NT2/D1 (cell line): Measurements from ENCODE around the gene BRPF1.

Experiments used
- DNase-seq: peaks from one replicate; pipeline ENCODE4 v3.0.0-alpha.2; 2011; ENCODE audit warnings: low read depth, low spot score
- H3K27me3 ChIP-seq: 2 replicates; pipeline ENCODE4 v1.6.0; 2011; ENCODE audit warnings: mild to moderate bottlenecking; ENCODE audit not compliant: insufficient read length, insufficient read depth
- H3K36me3 ChIP-seq: 2 replicates; pipeline ENCODE4 v1.6.1; 2011; ENCODE audit warnings: mild to moderate bottlenecking, low read length, mixed read lengths; ENCODE audit not compliant: insufficient read depth, insufficient read length
- H3K4me1 ChIP-seq: 2 replicates; pipeline ENCODE4 v1.5.1; 2011; ENCODE audit not compliant: insufficient read depth, insufficient read length
- H3K4me3 ChIP-seq: 2 replicates; pipeline ENCODE4 v1.5.1; 2011; ENCODE audit warnings: low read depth; ENCODE audit not compliant: insufficient read length
- H3K9ac ChIP-seq: 2 replicates; pipeline ENCODE4 v1.6.0; 2011; ENCODE audit warnings: low read depth; ENCODE audit not compliant: insufficient read length
- H3K9me3 ChIP-seq: 2 replicates; pipeline ENCODE4 v1.5.1; 2011; ENCODE audit warnings: mild to moderate bottlenecking, low read length; ENCODE audit not compliant: insufficient read depth
- SUZ12 ChIP-seq: IDR thresholded peaks from 2 replicates; pipeline ENCODE4 v1.6.1; 2011; ENCODE audit not compliant: insufficient read length, insufficient read depth; ENCODE audit errors: extremely low read depth
- YY1 ChIP-seq: IDR thresholded peaks from 2 replicates; pipeline ENCODE4 v1.6.1; 2011; ENCODE audit not compliant: insufficient read length, insufficient read depth
- ZNF274 ChIP-seq: IDR thresholded peaks from 2 replicates; pipeline ENCODE4 v1.6.1; 2011; ENCODE audit warnings: mild to moderate bottlenecking, low read depth, low read length

BRPF1 gene

GRCh38 chr3:9731206-9732079 lies at the start of gene BRPF1:
Gene BRPF1 (plus strand): TSS chr3:9731735. CDS start chr3:9734141, 2,406 bp downstream.
- peak within 1 kb of the TSS; percentile 95 for H3K9ac ChIP-seq
- H3K27me3 ChIP-seq: no peaks in the 10 kb centered on the region
- peak; percentile 99 for DNase-seq
- H3K36me3 ChIP-seq: peaks cover 36% of the 10 kb centered on the region
- no peak for TF ChIP-seq ZNF274
- TF ChIP-seq YY1: no peak
- no peak for TF ChIP-seq SUZ12
- H3K9me3 ChIP-seq: no peaks in the 10 kb centered on the region
- peak within 1 kb of the TSS; percentile 87 for H3K4me3 ChIP-seq
- peaks cover 10% of the 10 kb centered on the region for H3K4me1 ChIP-seq

GRCh38 chr3:9682096-9682495 lies 49.4 kb upstream of the BRPF1 start:
- no peak for DNase-seq
- TF ChIP-seq ZNF274: no peak
- no peak for TF ChIP-seq SUZ12
- no peak for TF ChIP-seq YY1
- H3K36me3 ChIP-seq: peaks cover 93% of the 10 kb centered on the region

GRCh38 chr3:9683426-9683825 lies 48.1 kb upstream of the BRPF1 start:
- no peak for TF ChIP-seq ZNF274
- TF ChIP-seq YY1: no peak
- TF ChIP-seq SUZ12: no peak
- Histone ChIP-seq H3K4me1 (no peaks in the 10 kb centered on the region), H3K27me3 (no peaks in the 10 kb centered on the region), H3K4me3 (no peak overlapping the region), H3K36me3 (peaks cover 94% of the 10 kb centered on the region), H3K9ac (no peak overlapping the region), H3K9me3 (no peaks in the 10 kb centered on the region)
- no peak for DNase-seq

More at GRCh38 chr3:9682096-9682495, 49.4 kb upstream of the BRPF1 start:
- no peaks in the 10 kb centered on the region for H3K27me3 ChIP-seq
- no peaks in the 10 kb centered on the region for H3K9me3 ChIP-seq
- H3K4me3 ChIP-seq: no peak overlapping the region
- no peak overlapping the region for H3K9ac ChIP-seq
- H3K4me1 ChIP-seq: peaks cover 1% of the 10 kb centered on the region

GRCh38 chr3:9685216-9686049 lies 46.1 kb upstream of the BRPF1 start:
- Histone ChIP-seq H3K27me3 (no peaks in the 10 kb centered on the region), H3K4me3 (no peak overlapping the region), H3K9me3 (no peaks in the 10 kb centered on the region), H3K4me1 (no peaks in the 10 kb centered on the region), H3K36me3 (peaks cover 94% of the 10 kb centered on the region), H3K9ac (no peak overlapping the region)
- DNase-seq: no peak
- TF ChIP-seq YY1 (no peak), SUZ12 (no peak), ZNF274 (no peak)

GRCh38 chr3:9686050-9686550 lies 45.4 kb upstream of the BRPF1 start:
- no peak for TF ChIP-seq YY1
- TF ChIP-seq SUZ12: no peak
- no peak for TF ChIP-seq ZNF274
- H3K27me3 ChIP-seq: no peaks in the 10 kb centered on the region
- peaks cover 95% of the 10 kb centered on the region for H3K36me3 ChIP-seq
- H3K9me3 ChIP-seq: no peaks in the 10 kb centered on the region
- H3K4me3 ChIP-seq: no peak overlapping the region
- no peaks in the 10 kb centered on the region for H3K4me1 ChIP-seq
- no peak overlapping the region for H3K9ac ChIP-seq
- DNase-seq: no peak

GRCh38 chr3:9686703-9687102 lies 44.8 kb upstream of the BRPF1 start:
- DNase-seq: no peak
- no peaks in the 10 kb centered on the region for H3K9me3 ChIP-seq
- no peak overlapping the region for H3K4me3 ChIP-seq
- H3K27me3 ChIP-seq: no peaks in the 10 kb centered on the region
- no peak overlapping the region for H3K9ac ChIP-seq
- no peaks in the 10 kb centered on the region for H3K4me1 ChIP-seq
- TF ChIP-seq SUZ12 (no peak), YY1 (no peak), ZNF274 (no peak)
- H3K36me3 ChIP-seq: peaks cover 95% of the 10 kb centered on the region

- peaks cover 95% of the 10 kb centered on the region for H3K36me3 ChIP-seq
These were observed 44.0 kb upstream of the BRPF1 start for GRCh38 chr3:9687514-9687913.

More at GRCh38 chr3:9687514-9687913, 44.0 kb upstream of the BRPF1 start:
- TF ChIP-seq YY1 (no peak), ZNF274 (no peak), SUZ12 (no peak)
- no peaks in the 10 kb centered on the region for H3K4me1 ChIP-seq
- no peak for DNase-seq
- no peaks in the 10 kb centered on the region for H3K27me3 ChIP-seq
- H3K4me3 ChIP-seq: no peak overlapping the region
- H3K9me3 ChIP-seq: no peaks in the 10 kb centered on the region
- H3K9ac ChIP-seq: no peak overlapping the region
